HCT116 (cell line): ENCODE results near the gene ADGRF4. TPM values are rescaled to one million over a fixed set of nuclear protein-coding genes. Genes with fewer than 3 reads are reported as not detected.
A peak's percentile ranks its signal among the peaks of the same experiment; 100 is the strongest.

Experiments
- ATAC-seq: fragments of 200-7000 bp; cut with Tn5 transposase; 2 replicates; pipeline ENCODE4 v1.9.1; 2020; ENCODE audit warnings: mild to moderate bottlenecking, moderate library complexity
- BruUV-seq: library from RNA; stranded (reverse); fragments of 400-500 nt; replicated peaks from 2 replicates; lab custom pipeline; 2021; lab: Mats Ljungman, UMichigan
- CTCF ChIA-PET: fragments of 300-600 bp; sonication (Branson Sonifier 250); formaldehyde crosslinking; loops from one replicate; lab custom pipeline; 2021; ENCODE audit warnings: antibody characterized with exemption; lab: Charles Lee
- POLR2A ChIA-PET: fragments of 300-600, 350-600 bp; sonication (Branson Sonifier 250); formaldehyde crosslinking; loops from one replicate; lab custom pipeline; 2021; ENCODE audit warnings: antibody characterized with exemption; lab: Charles Lee
- RAD21 ChIA-PET, 2 experiments: fragments of 300-600 bp; sonication (Branson Sonifier 250); formaldehyde crosslinking; loops; one replicate each; lab custom pipeline; 2023; ENCODE audit warnings: low total read pairs in 2 of 2; ENCODE audit not compliant: uncharacterized antibody in 2 of 2, unreplicated experiment in 2 of 2, low non-redundant PET in 1 of 2; lab: Charles Lee
- DNase-seq: peaks from one replicate; pipeline ENCODE4 v3.0.0-alpha.2; 2010; ENCODE audit warnings: low read depth, low spot score
- H2AFZ ChIP-seq: fragments of 200-600 bp; shearing (Covaris generic), sonication (generic); 2 replicates; pipeline ENCODE4 v1.6.1; 2017; ENCODE audit warnings: low read depth, mixed run types, mixed read lengths, antibody characterized with exemption, low read length; ENCODE audit not compliant: poor library complexity, severe bottlenecking
- H3K27ac ChIP-seq: 2 replicates; pipeline ENCODE4 v1.5.1; 2012; ENCODE audit warnings: low read depth, low read length
- H3K27me3 ChIP-seq: fragments of 200-600 bp; sonication (generic); 2 replicates; pipeline ENCODE4 v1.6.1; 2016; ENCODE audit warnings: mixed run types, low read length, mixed read lengths; ENCODE audit not compliant: insufficient read depth
- H3K36me3 ChIP-seq, 2 experiments: fragments of 200-500 bp in 1 of 2; fragments of 200-600 bp in 1 of 2; sonication (Bioruptor generic) in 1 of 2; sonication (generic) in 1 of 2; 2 replicates each; pipeline versions ENCODE4 v1.5.1 to v1.6.1; 2014 to 2016; ENCODE audit warnings: low read length in 2 of 2, inconsistent platforms in 1 of 2, mixed read lengths in 1 of 2, mixed run types in 1 of 2; ENCODE audit not compliant: insufficient read depth in 2 of 2, control insufficient read depth in 1 of 2
- H3K4me1 ChIP-seq, 2 experiments: fragments of 200-600 bp in 1 of 2; sonication (generic) in 1 of 2; 2 replicates each; pipeline versions ENCODE4 v1.5.1 to v1.6.1; 2012 to 2017; ENCODE audit warnings: low read length in 2 of 2, inconsistent platforms in 1 of 2, mild to moderate bottlenecking in 1 of 2, mixed read lengths in 1 of 2, mixed run types in 1 of 2, moderate library complexity in 1 of 2; ENCODE audit not compliant: insufficient read depth in 2 of 2, control insufficient read depth in 1 of 2
- H3K4me2 ChIP-seq: fragments of 200-600 bp; sonication (generic); 2 replicates; pipeline ENCODE4 v1.6.1; 2017; ENCODE audit warnings: mixed run types, low read length, mixed read lengths
- H3K4me3 ChIP-seq, 2 experiments: fragments of 200-600 bp in 1 of 2; sonication (generic) in 1 of 2; replicated peaks in 1 of 2; 2 replicates each; pipeline ENCODE4 v1.5.1; 2011 to 2016; ENCODE audit warnings: low read length in 2 of 2, control low read depth in 1 of 2, low read depth in 1 of 2, mild to moderate bottlenecking in 1 of 2, mixed read lengths in 1 of 2, mixed run types in 1 of 2
- H3K79me2 ChIP-seq: fragments of 200-600 bp; sonication (generic); 2 replicates; pipeline ENCODE4 v1.6.1; 2017; ENCODE audit warnings: mild to moderate bottlenecking, mixed run types, low read length, moderate library complexity, mixed read lengths; ENCODE audit not compliant: insufficient read depth
- H3K9ac ChIP-seq: fragments of 200-600 bp; sonication (generic); 2 replicates; pipeline ENCODE4 v1.6.1; 2016; ENCODE audit warnings: low read length, mixed read lengths
- H3K9me2 ChIP-seq: fragments of 200-600 bp; sonication (generic), shearing (Covaris generic); 2 replicates; pipeline ENCODE4 v1.6.1; 2017; ENCODE audit warnings: mixed run types, mild to moderate bottlenecking, moderate library complexity; ENCODE audit not compliant: insufficient read depth
- H3K9me3 ChIP-seq, 2 experiments: fragments of 200-500 bp in 1 of 2; fragments of 200-600 bp in 1 of 2; sonication (Bioruptor generic) in 1 of 2; sonication (generic) in 1 of 2; 2 replicates each; pipeline ENCODE4 v1.6.1; 2014 to 2017; ENCODE audit warnings: low read length in 2 of 2, mixed read lengths in 2 of 2, inconsistent platforms in 1 of 2, low read depth in 1 of 2, mild to moderate bottlenecking in 1 of 2, mixed run types in 1 of 2, moderate library complexity in 1 of 2; ENCODE audit not compliant: control insufficient read depth in 1 of 2, insufficient read depth in 1 of 2
- H4K20me1 ChIP-seq: fragments of 200-600 bp; sonication (generic), shearing (Covaris generic); 2 replicates; pipeline ENCODE4 v1.6.1; 2017; ENCODE audit warnings: mixed run types, mild to moderate bottlenecking, moderate library complexity; ENCODE audit not compliant: insufficient read depth
- ATF3 ChIP-seq: IDR thresholded peaks from 2 replicates; pipeline ENCODE4 v1.6.1; 2012
- CBX3 ChIP-seq: IDR thresholded peaks from 2 replicates; pipeline ENCODE4 v1.6.1; 2012; ENCODE audit warnings: low read depth
- CEBPB ChIP-seq: IDR thresholded peaks from 2 replicates; pipeline ENCODE4 v1.6.1; 2012; ENCODE audit warnings: low read depth
- CTCF ChIP-seq, 3 experiments: fragments of 200-600 bp in 1 of 3; sonication (generic) in 1 of 3; IDR thresholded peaks in 2 of 3; conservative IDR thresholded peaks in 1 of 3; 2 replicates each; pipeline ENCODE4 v1.5.1; 2012 to 2017; ENCODE audit warnings: low read depth in 2 of 3, low read length in 2 of 3, antibody characterized with exemption in 1 of 3, borderline replicate concordance in 1 of 3, control low read depth in 1 of 3, mild to moderate bottlenecking in 1 of 3, mixed read lengths in 1 of 3, mixed run types in 1 of 3, moderate library complexity in 1 of 3; ENCODE audit not compliant: insufficient read depth in 1 of 3
- EGR1 ChIP-seq: IDR thresholded peaks from 2 replicates; pipeline ENCODE4 v1.6.1; 2012; ENCODE audit warnings: low read depth
- ELF1 ChIP-seq: IDR thresholded peaks from 2 replicates; pipeline ENCODE4 v1.6.1; 2012; ENCODE audit warnings: low read depth, borderline replicate concordance
- EZH2 ChIP-seq: fragments of 200-600 bp; sonication (generic); IDR thresholded peaks from 2 replicates; pipeline ENCODE4 v1.6.1; 2017; ENCODE audit warnings: antibody characterized with exemption, mixed run types
- JUND ChIP-seq: IDR thresholded peaks from 2 replicates; pipeline ENCODE4 v1.6.1; 2012
- MAX ChIP-seq: IDR thresholded peaks from 2 replicates; pipeline ENCODE4 v1.6.1; 2012
- POLR2A ChIP-seq: IDR thresholded peaks from 2 replicates; pipeline ENCODE4 v1.7.0; 2011; ENCODE audit warnings: borderline replicate concordance; ENCODE audit not compliant: insufficient read depth, insufficient read length; ENCODE audit errors: extremely low read depth
- POLR2AphosphoS5 ChIP-seq: IDR thresholded peaks from 2 replicates; pipeline ENCODE4 v1.6.1; 2011; ENCODE audit warnings: mild to moderate bottlenecking, low read depth, low read length, moderate library complexity
- REST ChIP-seq: IDR thresholded peaks from 2 replicates; pipeline ENCODE4 v1.6.1; 2012; ENCODE audit warnings: low read depth
- SIN3A ChIP-seq: IDR thresholded peaks from 2 replicates; pipeline ENCODE4 v1.6.1; 2012; ENCODE audit warnings: low read depth
- SP1 ChIP-seq: IDR thresholded peaks from 2 replicates; pipeline ENCODE4 v1.6.1; 2012; ENCODE audit warnings: low read depth
- SRF ChIP-seq: IDR thresholded peaks from 2 replicates; pipeline ENCODE4 v1.6.1; 2012; ENCODE audit warnings: low read depth
- TCF7L2 ChIP-seq: IDR thresholded peaks from 2 replicates; pipeline ENCODE4 v1.7.0; 2011; ENCODE audit warnings: borderline replicate concordance, inconsistent platforms; ENCODE audit not compliant: insufficient read depth, insufficient read length; ENCODE audit errors: extremely low read depth
- YY1 ChIP-seq: IDR thresholded peaks from 2 replicates; pipeline ENCODE4 v1.6.1; 2011; ENCODE audit warnings: low read length, low read depth, moderate library complexity, mild to moderate bottlenecking; ENCODE audit not compliant: insufficient replicate concordance; ENCODE audit errors: extremely low read depth
- ZBTB33 ChIP-seq: IDR thresholded peaks from 2 replicates; pipeline ENCODE4 v1.6.1; 2011; ENCODE audit warnings: mild to moderate bottlenecking, low read length, moderate library complexity; ENCODE audit not compliant: insufficient replicate concordance; ENCODE audit errors: extremely low read depth
- ZFX ChIP-seq: fragments of 450-650 bp; IDR thresholded peaks from 2 replicates; pipeline ENCODE4 v1.6.1; 2017
- ZNF274 ChIP-seq: fragments of 200-500 bp; sonication (Bioruptor generic); IDR thresholded peaks from 2 replicates; pipeline ENCODE4 v1.6.1; 2014; ENCODE audit warnings: mild to moderate bottlenecking, low read depth, low read length, inconsistent platforms
- intact Hi-C: fragments of 100-400 bp; cut with micrococcal nuclease; formaldehyde crosslinking; loops from 2 replicates; pipeline ENCODE4 v1.10.0; 2022
- total RNA-seq: library from RNA; stranded (reverse); gene quantifications from one replicate; pipeline ENCODE4 v1.2.1, GENCODE V29; 2021; ENCODE audit not compliant: unreplicated experiment

The ADGRF4 gene
- total RNA-seq, 1 experiment from 2014 or later, result not detected

GRCh38 chr6:47734831-47735481 lies 36.6 kb downstream of the ADGRF4 start:
- intact Hi-C loops, result loop anchor here (1.0 kb wide), 2 partner anchors 104 to 321 kb away; no protein-coding TSS in a partner anchor
- TF ChIP-seq ZBTB33 (no peak), MAX (no peak), CEBPB (no peak), CBX3 (no peak), ELF1 (no peak), ZFX (no peak), SP1 (no peak), POLR2AphosphoS5 (no peak), EGR1 (no peak), ATF3 (no peak), EZH2 (no peak), JUND (no peak), YY1 (no peak), TCF7L2 (no peak), SRF (no peak), REST (no peak), POLR2A (no peak), SIN3A (no peak), ZNF274 (no peak), CTCF (IDR thresholded peaks at IDR 0.05 in 2 of 3, conservative IDR thresholded peaks at IDR 0.05 in 1 of 3; ENCODE audit: borderline replicate concordance in 1 of 3, insufficient read depth in 1 of 3, low read depth in 2 of 3, low read length in 2 of 3) (no peak)
- TF ChIP-seq, all 23 proteins: peak for 0
- POLR2A ChIA-PET, result no interaction called here

More at GRCh38 chr6:47734831-47735481, 36.6 kb downstream of the ADGRF4 start:
- RAD21 ChIA-PET, result interaction anchor here (0.7 to 1.9 kb wide), 3 partner anchors 45 to 104 kb away, joined by 3 to 9 read pairs (median 3); no protein-coding TSS in a partner anchor
- no peak overlapping the region for H3K9ac ChIP-seq
- no peaks in the 10 kb centered on the region for H4K20me1 ChIP-seq
- peak overlapping the region; percentile 29 for H2AFZ ChIP-seq
- no peak overlapping the region for H3K4me2 ChIP-seq
- H3K27ac ChIP-seq, result no peak overlapping the region
- DNase-seq, result no peak
- no peaks in the 10 kb centered on the region for H3K9me3 ChIP-seq
- no TSS peak for BruUV-seq
- H3K36me3 ChIP-seq, result no peaks in the 10 kb centered on the region
- CTCF ChIA-PET, result interaction anchor here (0.8 to 2.1 kb wide), 7 partner anchors 45 to 320 kb away, joined by 3 to 70 read pairs (median 5); no protein-coding TSS in a partner anchor
- no peaks in the 10 kb centered on the region for H3K4me1 ChIP-seq
- H3K79me2 ChIP-seq, result no peaks in the 10 kb centered on the region
- H3K4me3 ChIP-seq, result no peak overlapping the region
- no peaks in the 10 kb centered on the region for H3K27me3 ChIP-seq
- ATAC-seq, result no peak
- H3K9me2 ChIP-seq, result no peaks in the 10 kb centered on the region
